Esophagus muscularis mucosa (tissue), 4 donors: Measurements from ENCODE around the gene SARNP. TPM values are rescaled to one million over a fixed set of nuclear protein-coding genes. Genes with fewer than 3 reads are reported as not detected.

ENCODE experiments used
- DNase-seq: peaks from one replicate; pipeline ENCODE4 v3.0.0-alpha.2; 2017; ENCODE audit errors: extremely low spot score
- H3K27ac ChIP-seq, 4 donors: fragments of 200-600 bp; sonication (generic); replicated peaks in 1 of 4; 1 replicate in 3 of 4; 2 replicates in 1 of 4; pipeline ENCODE4 v1.5.1; 2016 to 2019; ENCODE audit warnings: mild to moderate bottlenecking in 1 of 4
- H3K27me3 ChIP-seq, 4 donors: fragments of 200-600 bp; sonication (generic); one replicate each; pipeline versions ENCODE4 v1.5.1 to v1.6.0; 2016 to 2019
- H3K36me3 ChIP-seq, 4 donors: fragments of 200-600 bp; sonication (generic); one replicate each; pipeline ENCODE4 v1.5.1; 2016 to 2019
- H3K4me1 ChIP-seq, 4 donors: fragments of 200-600 bp; sonication (generic); one replicate each; pipeline ENCODE4 v1.5.1; 2016 to 2019
- H3K4me3 ChIP-seq, 4 donors: fragments of 200-600 bp; sonication (generic); 1 replicate in 2 of 4; 2 replicates in 2 of 4; pipeline ENCODE4 v1.5.1; 2016 to 2019; ENCODE audit warnings: mild to moderate bottlenecking in 4 of 4, moderate library complexity in 1 of 4
- H3K9me3 ChIP-seq, 4 donors: fragments of 200-600 bp; sonication (generic); 1 replicate in 3 of 4; 2 replicates in 1 of 4; pipeline ENCODE4 v1.5.1; 2016 to 2019
- CTCF ChIP-seq, 3 experiments: fragments of 200-600 bp in 2 of 3; fragments of 450-650 bp in 1 of 3; sonication (generic) in 2 of 3; IDR thresholded peaks; one replicate each; pipeline ENCODE4 v1.5.1; 2017 to 2019; ENCODE audit warnings: antibody characterized with exemption in 3 of 3, mild to moderate bottlenecking in 2 of 3, moderate library complexity in 1 of 3
- EP300 ChIP-seq: sonication (generic); formaldehyde crosslinking; IDR thresholded peaks from one replicate; pipeline ENCODE4 v1.6.1; 2017; ENCODE audit warnings: antibody characterized with exemption
- POLR2A ChIP-seq: fragments of 450-650 bp; IDR thresholded peaks from one replicate; pipeline ENCODE4 v1.6.1; 2017; ENCODE audit warnings: antibody characterized with exemption, moderate library complexity, mild to moderate bottlenecking, low read depth
- POLR2AphosphoS5 ChIP-seq, 2 donors: sonication (generic); formaldehyde crosslinking; IDR thresholded peaks; one replicate each; pipeline ENCODE4 v1.6.1; 2017; ENCODE audit warnings: antibody characterized with exemption in 2 of 2
- whole genome bisulfite sequencing: methylation state at CpG from one replicate; pipeline ENCODE4 v1.1.5; 2018; 5-methylcytosine and 5-hydroxymethylcytosine counted together
- intact Hi-C: fragments of 100-400 bp; cut with DNase I; formaldehyde crosslinking; loops from one replicate; pipeline ENCODE4 v1.15.1; 2023
- total RNA-seq, 4 donors: library from RNA; depleted of rRNA; stranded (reverse); fragments of >200 nt; gene quantifications; one replicate each; pipeline versions ENCODE4 v1.1.0 to v1.2.1, GENCODE V29; 2016

The SARNP gene
- total RNA-seq, 4 donors from 2014 or later = 57.7 to 78.0 (median 70.1) TPM

- H3K27ac ChIP-seq = peak overlapping the region; percentile 89 to 100 (median 98)
Measured at GRCh38 chr12:55718015-55718414, 99.5 kb downstream of the SARNP start.

GRCh38 chr12:55717011-55718007, 100.2 kb downstream of the SARNP start:
- Histone ChIP-seq H3K9me3 (no peaks in the 10 kb centered on the region), H3K4me3 (peak overlapping the region; percentile 58 to 71 (median 64)), H3K36me3 (peaks cover 0 to 11% (median 0%) of the 10 kb centered on the region in 4 donors), H3K4me1 (peaks cover 69 to 94% (median 90%) of the 10 kb centered on the region in 4 donors), H3K27me3 (no peaks in the 10 kb centered on the region), H3K27ac (peak overlapping the region; percentile 89 to 100 (median 98))
- intact Hi-C loops = no loop called here
- WGBS = 31% methylated on average over 8 of the region's 8 CpGs
- TF ChIP-seq CTCF (IDR thresholded peaks at IDR 0.05) (no peak), POLR2AphosphoS5 (IDR thresholded peaks at IDR 0.05) (no peak), EP300 (no peak), POLR2A (no peak)
- DNase-seq = no peak

More at GRCh38 chr12:55718015-55718414, 99.5 kb downstream of the SARNP start:
- Histone ChIP-seq H3K36me3 (peaks cover 0 to 14% (median 0%) of the 10 kb centered on the region in 4 donors), H3K27me3 (no peaks in the 10 kb centered on the region), H3K4me1 (peaks cover 69 to 94% (median 86%) of the 10 kb centered on the region in 4 donors), H3K9me3 (no peaks in the 10 kb centered on the region), H3K4me3 (peak overlapping the region in 1 of 4 donors; percentile 71)
- intact Hi-C loops = no loop called here
- 35% methylated on average over 4 of the region's 4 CpGs for WGBS
- DNase-seq = no peak
- TF ChIP-seq POLR2A (no peak), CTCF (IDR thresholded peaks at IDR 0.05) (no peak), POLR2AphosphoS5 (IDR thresholded peaks at IDR 0.05) (no peak), EP300 (no peak)

- Histone ChIP-seq H3K27ac (peak overlapping the region; percentile 89 to 100 (median 98)), H3K4me1 (peaks cover 70 to 94% (median 92%) of the 10 kb centered on the region in 4 donors), H3K4me3 (peak overlapping the region; percentile 58 to 71 (median 64)), H3K27me3 (no peaks in the 10 kb centered on the region), H3K9me3 (no peaks in the 10 kb centered on the region), H3K36me3 (peaks cover 0 to 11% (median 0%) of the 10 kb centered on the region in 4 donors)
- no peak for DNase-seq
- intact Hi-C loops = no loop called here
- 6% methylated on average over 13 of the region's 13 CpGs for WGBS
- TF ChIP-seq POLR2AphosphoS5 (IDR thresholded peaks at IDR 0.05) (no peak), EP300 (no peak), CTCF (IDR thresholded peaks at IDR 0.05) (peak in 1 of 3 experiments; percentile 11), POLR2A (no peak)
Measured at GRCh38 chr12:55716582-55716957, 101.0 kb downstream of the SARNP start.

GRCh38 chr12:55715833-55716581, 101.5 kb downstream of the SARNP start, which contains the start of gene BLOC1S1:
Gene BLOC1S1, plus strand, starts transcription at chr12:55716046. Its CDS starts 6 bp downstream, at chr12:55716052.
- TF ChIP-seq POLR2AphosphoS5 (IDR thresholded peaks at IDR 0.05) = peak; percentile 83 to 95
- peak; percentile 66 for TF ChIP-seq POLR2A
- TF ChIP-seq EP300 = no peak
- TF ChIP-seq CTCF (IDR thresholded peaks at IDR 0.05) = peak in 2 of 3 experiments; percentile 4 to 10
- Histone ChIP-seq H3K27me3 (no peaks in the 10 kb centered on the region), H3K9me3 (no peaks in the 10 kb centered on the region), H3K36me3 (peaks cover 0 to 11% (median 0%) of the 10 kb centered on the region in 4 donors), H3K4me3 (peak within 1 kb of the TSS; percentile 58 to 71 (median 64)), H3K27ac (peak within 1 kb of the TSS; percentile 89 to 100 (median 98)), H3K4me1 (peaks cover 69 to 94% (median 92%) of the 10 kb centered on the region in 4 donors)
- 0% methylated on average over 22 of the region's 42 CpGs for WGBS
- DNase-seq = peak; percentile 98
- intact Hi-C loops = no loop called here
